HT1080 (cell line): Measurements from ENCODE around the gene IRS2. TPM values are rescaled to one million over a fixed set of nuclear protein-coding genes. Genes with fewer than 3 reads are reported as not detected.
"Not testable (repeated sequence)": the region's sequence is repeated elsewhere in the genome, so short reads cannot be mapped to it uniquely, and the experiment has no call there.

Source experiments
- DNase-seq: peaks from one replicate; pipeline ENCODE4 v3.0.0-alpha.2; 2015; ENCODE audit warnings: low read depth
- total RNA-seq: library from RNA; depleted of rRNA; stranded (reverse); fragments of >200 nt; shearing (Covaris generic); gene quantifications from 2 replicates; pipeline ENCODE4 v1.2.3, GENCODE V29; 2014

IRS2 gene
- total RNA-seq, 1 experiment from 2014 or later, result 5.0 TPM

DNA sequence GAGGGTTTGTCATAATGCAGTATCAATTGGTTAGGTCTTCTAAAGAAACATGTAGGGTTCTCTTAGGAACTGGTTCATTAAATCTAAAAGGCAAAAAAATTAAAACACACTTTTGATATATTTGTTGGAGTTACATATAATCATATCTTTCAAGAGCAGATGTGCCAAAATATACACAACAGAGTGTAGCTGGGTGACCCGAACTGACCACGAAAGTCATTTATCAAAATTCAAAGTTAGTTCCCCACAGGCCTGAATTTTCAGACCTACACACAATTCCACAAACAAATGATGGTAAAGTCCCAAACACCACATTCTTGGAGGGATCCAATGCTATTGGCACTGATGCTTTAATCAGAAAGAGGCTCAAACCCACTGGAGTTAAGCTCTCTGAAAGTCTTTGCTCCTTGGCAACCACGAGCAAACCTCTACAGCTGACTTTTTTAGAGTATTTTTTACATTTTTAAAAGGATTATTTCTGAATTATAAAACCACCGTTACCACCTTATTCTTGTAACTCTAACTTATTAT, 50.9 kb downstream of the IRS2 start:
- no peak for DNase-seq

- no peak for DNase-seq
These were observed 52.2 kb downstream of the IRS2 start for GRCh38 chr13:109734002-109734785.

DNA sequence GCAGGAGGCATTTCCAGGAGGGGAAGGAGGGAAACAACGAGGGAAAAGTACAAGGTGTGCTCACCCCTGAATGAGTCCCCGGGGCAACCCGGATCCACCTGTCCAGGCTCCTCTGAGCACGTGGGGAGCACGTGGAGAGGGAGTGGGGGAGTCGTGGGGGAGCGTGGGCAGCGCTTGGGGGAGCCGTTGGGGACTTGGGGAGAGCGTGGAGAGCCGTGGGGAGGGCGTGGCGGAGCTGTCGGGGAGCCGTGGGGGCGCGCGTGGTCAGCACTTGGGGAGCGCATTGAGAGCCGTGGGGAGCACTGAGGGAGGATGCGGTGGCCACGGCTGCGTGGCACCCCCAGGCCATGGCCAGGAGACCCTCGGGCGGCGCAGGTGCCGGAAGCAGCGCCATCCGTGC, 52.8 kb downstream of the IRS2 start:
- DNase-seq, result no peak

GRCh38 chr13:109732470-109733170, 53.8 kb downstream of the IRS2 start:
- not testable (repeated sequence) for DNase-seq

DNA sequence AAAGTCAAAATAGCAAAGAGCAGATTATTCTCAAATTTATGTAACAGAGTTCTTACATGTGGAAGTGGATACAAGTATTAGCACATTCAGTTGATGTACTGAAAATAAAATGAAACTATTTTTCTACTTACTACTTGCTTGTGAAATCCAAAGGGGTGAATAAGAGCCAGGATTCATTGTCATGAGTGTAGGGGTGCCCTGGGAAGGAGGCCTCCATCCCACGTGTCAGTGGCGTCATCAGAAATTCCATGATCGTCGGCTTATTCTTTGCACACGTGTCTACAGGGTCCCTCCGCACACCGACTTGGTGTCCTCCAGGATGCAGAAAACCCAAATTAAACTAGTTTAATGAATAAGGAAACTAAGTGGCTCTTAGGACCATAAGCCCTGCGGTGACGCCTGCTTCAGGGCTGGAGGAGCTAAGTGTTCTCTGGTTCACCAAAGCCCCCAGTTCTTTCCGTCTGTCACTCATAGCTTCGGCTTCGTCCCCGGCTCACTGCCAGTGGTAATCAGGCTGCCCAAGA, 55.5 kb downstream of the IRS2 start:
- DNase-seq, result no peak

DNA sequence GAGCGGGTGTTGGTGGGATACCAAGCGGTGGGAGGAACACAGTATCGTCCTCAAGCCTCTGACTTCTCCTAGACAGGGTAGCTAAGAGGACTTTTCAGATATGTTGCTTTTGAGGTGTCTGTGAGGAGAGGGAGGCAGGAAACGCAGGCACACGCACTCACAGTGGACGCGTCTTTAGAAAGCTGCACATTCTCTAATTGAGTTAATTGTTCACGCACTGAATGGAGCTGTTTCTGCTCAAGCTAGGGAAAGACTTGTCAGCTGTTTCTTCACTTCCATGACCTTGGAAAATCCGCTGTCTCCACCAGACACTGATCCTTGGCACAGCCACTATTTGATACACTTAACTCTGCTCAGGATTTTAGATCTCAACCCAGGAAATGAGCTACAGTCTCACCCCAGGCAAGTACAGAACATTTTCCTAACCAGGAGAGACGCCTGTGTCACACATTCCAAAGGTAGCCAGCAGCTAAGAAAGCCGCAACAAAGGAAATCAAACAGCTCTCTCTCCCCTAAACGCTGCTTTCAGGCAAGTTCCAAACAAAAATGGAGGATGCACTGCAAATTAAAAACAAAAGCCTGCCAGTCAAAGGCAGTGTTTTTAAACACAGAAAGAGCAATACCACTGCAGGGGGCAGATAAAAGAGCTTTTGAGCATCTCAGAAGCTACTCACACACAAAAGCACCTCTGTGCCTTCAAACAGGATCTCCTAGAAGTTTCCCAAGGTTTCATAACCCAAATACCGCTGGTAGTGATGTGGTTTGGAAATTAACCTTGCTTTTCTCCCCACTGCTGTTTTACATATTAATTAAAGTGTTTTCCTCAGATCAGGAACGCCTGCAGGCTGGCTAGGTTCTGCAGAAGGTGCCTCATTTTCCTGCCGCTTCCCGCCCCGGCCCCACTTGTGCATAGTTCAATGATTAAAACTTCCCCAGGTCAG, 57.3 kb downstream of the IRS2 start:
- peak; percentile 17 for DNase-seq

- DNase-seq, result no peak
These were observed 58.3 kb downstream of the IRS2 start for GRCh38 chr13:109728061-109728460.

DNA sequence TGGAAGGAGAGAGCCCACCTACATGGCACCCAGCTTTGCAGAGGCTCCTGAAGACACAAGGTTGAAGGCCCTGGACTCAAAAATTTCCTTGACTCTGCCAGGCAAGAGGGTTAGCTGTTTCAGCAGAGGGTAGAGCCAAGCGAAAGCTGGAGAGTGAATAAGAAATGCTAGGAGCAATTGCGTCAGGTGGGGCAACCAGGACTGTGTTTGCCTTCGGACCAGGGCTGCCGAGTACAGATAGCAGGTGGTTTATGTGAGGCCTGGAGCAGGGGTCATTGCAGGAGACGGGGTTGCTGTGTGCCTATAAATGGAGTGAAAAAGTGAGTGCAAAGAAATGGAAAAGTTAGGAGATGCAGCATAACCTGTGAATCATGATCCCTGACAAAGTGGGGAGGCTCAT, 59.1 kb downstream of the IRS2 start:
- DNase-seq, result no peak

DNA sequence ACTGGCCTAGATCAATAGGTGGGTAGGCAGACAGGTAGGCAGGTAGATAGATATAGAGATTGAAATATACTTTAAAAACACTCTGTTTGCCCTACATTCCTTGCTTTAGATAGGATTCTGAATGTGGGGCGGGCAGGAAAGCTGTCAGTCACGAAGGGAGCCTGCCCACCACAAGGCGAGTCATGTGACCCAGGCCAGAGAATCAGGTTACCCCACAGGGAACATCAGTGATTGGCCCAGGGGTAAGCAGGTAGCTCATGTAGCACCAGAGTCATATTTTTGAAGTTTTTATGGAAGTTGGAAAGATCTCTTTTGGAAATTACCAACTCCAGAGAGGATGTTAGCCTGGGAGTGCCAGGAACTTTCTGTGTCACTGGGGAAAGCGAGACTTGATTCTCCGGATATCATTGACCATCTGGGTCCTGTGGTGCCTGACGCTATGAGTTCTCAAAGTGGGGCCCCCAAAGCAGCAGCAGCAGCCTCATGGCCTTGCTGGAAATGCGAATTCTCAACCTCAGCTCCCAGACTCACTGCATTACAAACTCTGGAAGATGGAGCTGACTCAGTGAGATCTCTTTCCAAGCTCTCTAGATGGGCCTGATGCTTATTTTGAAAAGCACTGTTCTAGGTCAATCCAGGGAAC, 60.3 kb downstream of the IRS2 start:
- no peak for DNase-seq

DNA sequence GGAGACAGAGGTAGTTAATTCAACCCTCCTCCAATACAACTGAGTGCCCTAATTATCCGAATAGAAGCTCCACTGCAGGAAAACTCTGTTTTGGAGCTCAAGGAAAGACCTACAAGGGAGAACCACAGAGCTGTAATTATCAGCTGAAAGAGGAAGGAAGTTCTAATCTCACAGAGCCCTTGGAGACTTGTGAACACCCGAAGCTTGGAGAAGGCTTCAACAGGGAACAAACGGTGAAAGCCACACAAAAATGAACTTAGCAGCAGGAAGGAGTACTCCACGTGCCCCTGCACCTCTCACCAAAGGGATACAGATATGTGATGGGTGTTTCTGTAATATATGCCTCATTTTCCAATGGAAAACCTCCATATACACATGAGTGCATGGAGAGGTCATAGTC, 61.1 kb downstream of the IRS2 start:
- DNase-seq, result no peak

- no peak for DNase-seq
These were observed 61.8 kb downstream of the IRS2 start for GRCh38 chr13:109724603-109725002.

DNA sequence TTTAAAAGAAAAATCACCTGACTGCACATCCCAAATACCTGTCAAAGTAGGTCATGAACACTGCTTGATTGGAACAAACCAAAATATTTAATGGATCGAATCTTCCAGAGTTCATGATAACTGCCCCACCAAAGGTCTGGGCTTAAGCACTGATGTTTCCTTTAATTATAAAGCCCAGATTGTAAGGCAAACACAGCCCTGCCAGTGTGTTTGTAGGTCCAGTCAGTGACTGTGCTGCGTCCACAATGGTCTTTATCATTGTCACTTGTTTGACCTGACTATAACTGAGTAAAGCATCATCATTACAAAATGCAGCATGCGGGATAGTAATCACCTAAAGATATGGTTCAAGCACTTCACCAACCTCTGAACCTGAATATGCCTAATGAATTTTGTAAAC, 63.3 kb downstream of the IRS2 start:
- no peak for DNase-seq

DNA sequence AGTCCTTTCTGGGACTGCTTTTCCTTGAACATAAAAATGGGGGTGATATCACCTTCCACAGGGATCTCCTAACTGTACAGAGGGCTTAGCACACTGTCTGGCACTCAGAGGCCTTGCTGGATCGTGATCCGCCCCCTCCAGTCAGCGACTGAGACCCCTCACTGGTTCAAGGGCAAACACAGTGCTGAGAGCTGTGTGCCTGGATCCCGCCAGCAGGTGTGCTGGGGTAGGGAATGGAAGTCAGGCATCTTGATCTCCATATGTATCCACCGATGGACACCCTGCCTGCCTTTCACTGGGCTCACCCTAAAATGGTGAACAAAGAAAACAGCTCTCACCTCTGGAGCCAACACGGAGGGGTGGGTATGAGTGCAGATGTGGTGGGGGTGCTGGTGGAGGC, 64.3 kb downstream of the IRS2 start:
- no peak for DNase-seq

DNA sequence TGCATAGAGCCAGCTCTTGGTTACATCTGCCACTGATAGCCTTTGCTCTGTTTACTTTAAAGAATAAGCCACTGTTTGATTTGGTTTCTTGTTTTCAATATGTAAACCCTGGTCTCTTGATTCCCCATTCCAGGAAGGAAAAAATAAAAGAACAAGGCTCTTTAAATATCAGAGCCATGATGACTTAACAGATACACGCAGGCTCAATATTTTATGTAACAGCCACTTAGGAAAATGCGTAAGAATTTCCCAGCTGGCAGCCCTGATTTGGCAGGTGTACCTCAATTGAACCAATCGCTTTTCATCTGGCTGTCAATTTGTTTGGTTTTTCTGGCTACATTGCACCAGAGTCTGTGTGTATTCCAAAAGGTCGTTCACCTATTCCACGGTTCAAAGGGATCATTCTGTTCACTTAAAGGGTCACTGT, 65.6 kb downstream of the IRS2 start:
- no peak for DNase-seq

DNA sequence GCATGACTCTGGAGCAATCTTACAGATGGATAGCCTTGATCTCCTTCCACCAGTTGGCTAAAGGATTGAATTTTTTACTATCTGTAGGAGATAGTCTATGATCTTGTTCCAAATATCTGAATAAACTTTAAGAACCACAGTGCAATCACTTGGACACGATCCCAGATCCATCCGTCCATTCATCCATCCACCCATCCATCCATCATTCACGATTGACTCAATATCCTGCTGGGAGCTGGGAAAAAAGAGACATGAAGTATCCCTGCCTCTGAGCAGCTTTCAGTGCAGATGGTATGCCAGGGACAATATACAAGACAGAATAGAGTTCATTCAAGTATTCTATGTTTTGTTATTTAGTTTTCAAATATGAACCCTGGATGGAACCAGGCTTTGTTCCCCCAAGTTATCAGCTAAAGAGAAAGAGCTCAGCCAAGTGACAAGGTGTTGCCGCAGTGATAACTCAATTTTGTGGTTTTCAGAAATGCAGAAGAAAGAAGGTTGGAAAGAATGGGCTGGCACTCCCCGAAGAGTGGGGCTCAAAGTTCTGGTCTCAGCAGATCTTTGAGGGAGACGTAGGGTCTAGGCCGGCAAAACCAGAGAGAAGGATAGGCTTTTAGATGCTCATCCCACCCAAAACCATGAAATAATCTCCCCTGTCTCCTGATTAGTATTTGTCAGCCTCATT, 66.3 kb downstream of the IRS2 start:
- DNase-seq, result no peak

GRCh38 chr13:109718726-109719125, 67.7 kb downstream of the IRS2 start:
- no peak for DNase-seq

DNA sequence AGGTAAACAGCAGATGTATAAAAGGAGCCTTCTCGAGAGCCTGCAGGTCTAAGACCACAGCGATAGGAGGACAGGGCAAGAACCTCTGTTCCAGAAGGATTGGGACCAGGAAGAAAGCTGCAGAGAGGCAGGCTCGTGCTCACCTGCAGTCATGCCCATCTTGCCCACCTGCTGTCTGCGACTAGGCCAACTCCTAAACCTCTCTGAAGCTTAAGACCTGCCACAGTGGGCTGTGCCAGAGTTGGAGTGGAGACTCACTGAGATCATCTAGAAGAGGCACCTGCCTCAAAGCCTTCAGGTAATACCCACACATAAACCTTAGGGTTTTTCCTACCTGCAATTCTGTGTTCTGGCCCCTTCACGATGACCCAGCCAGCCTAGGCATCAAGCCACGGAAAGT, 68.7 kb downstream of the IRS2 start:
- no peak for DNase-seq

DNA sequence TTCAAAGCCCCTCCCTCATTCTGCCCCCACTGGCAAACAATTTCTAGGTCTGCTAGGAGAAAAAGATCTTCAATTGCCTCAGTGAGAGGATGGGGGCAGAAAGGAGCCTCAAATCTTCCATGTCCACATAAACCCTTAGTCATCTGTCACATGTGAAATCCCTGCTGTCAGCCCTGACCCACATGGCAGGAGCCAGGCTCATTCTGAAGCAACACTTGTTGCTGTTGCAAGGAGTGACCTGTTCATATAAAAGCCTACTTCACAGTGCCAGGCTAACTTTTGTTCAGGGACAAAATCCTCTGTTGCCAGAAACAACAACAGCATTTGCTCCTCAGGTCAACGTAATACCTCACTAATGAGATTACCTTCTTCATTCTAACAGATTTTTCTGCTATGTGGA, 70.5 kb downstream of the IRS2 start:
- DNase-seq, result peak; percentile 54

DNA sequence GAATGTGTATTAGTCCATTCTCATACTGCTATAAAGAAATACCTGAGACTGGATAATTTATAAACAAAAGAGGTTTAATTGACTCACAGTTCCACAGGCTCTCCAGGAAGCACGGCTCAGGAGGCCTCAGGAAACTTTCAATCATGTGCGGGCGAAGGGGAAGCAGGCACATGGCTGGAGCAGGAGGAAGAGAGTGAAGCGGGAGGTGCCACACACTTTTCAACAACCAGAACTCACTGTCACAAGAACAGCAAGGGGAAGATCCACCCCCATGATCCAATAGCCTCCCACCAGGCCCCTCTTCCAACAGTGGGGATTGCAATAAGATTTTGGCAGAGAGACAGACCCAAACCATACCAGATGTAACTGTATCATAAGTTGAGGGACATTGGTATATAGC, 72.7 kb downstream of the IRS2 start:
- DNase-seq, result no peak

DNA sequence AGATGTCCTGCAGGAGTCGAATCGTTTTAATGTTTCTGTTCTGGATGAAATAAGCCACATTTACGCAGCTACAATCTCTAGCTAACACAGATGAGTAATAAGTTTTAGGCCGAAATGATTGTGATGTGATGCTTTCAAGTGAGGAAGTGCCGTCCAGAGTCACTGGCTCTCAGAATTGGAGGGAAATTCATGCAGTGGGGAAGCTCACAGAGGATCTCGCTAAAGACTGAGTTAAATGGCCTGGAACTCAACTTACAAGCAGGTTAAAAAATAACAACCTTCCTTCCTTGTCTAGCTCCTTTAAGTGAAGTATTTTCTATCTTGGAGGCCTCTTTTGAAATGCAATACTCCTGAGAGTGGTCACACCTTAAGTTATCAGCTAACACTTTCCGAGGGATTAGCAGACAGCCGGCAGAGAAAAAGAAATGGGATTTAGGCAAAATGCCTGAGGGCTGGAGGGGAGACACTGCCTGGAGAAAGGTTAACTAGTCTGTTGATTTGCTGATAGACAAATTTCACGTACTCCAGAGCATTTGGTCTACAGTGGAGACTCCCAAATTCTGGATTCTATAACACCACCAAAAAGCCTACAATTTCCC, 74.2 kb downstream of the IRS2 start:
- no peak for DNase-seq
